ENCODE data around the gene TAF11.
"Not testable (repeated sequence)": the region's sequence is repeated elsewhere in the genome, so short reads cannot be mapped to it uniquely, and the experiment has no call there.

- not testable (repeated sequence) for TF ChIP-seq POLR2A (IDR thresholded peaks at IDR 0.05); CTCF (IDR thresholded peaks at IDR 0.05 in 8 of 11, conservative IDR thresholded peaks at IDR 0.05 in 3 of 11); POLR2AphosphoS5 (IDR thresholded peaks at IDR 0.05)
Observed at GRCh38 chr6:34932202-34932601, 44.4 kb upstream of the TAF11 start.

Measured in spleen (tissue), 7 donors.